Mesendoderm (in vitro differentiated cells): ENCODE data around the gene CLSTN1.
A peak's percentile ranks its signal among the peaks of the same experiment; 100 is the strongest.

ENCODE experiments used
- DNase-seq: peaks from one replicate; pipeline ENCODE4 v3.0.0; 2013
- H2AK5ac ChIP-seq: 2 replicates; pipeline ENCODE4 v1.6.1; 2013; ENCODE audit warnings: low read length, inconsistent platforms
- H2BK120ac ChIP-seq: 2 replicates; pipeline ENCODE4 v1.6.1; 2013; ENCODE audit warnings: low read depth, mild to moderate bottlenecking, low read length, moderate library complexity, mixed read lengths
- H2BK15ac ChIP-seq: replicated peaks from 2 replicates; pipeline ENCODE4 v1.6.1; 2013; ENCODE audit warnings: low read depth, mild to moderate bottlenecking, moderate library complexity
- H2BK5ac ChIP-seq: 2 replicates; pipeline ENCODE4 v1.6.1; 2013; ENCODE audit warnings: low read length, inconsistent platforms
- H3K18ac ChIP-seq: 2 replicates; pipeline ENCODE4 v1.6.1; 2013; ENCODE audit warnings: mild to moderate bottlenecking, low read length, mixed read lengths
- H3K23ac ChIP-seq: one replicate; pipeline ENCODE4 v1.6.1; 2013; ENCODE audit warnings: low read length
- H3K27ac ChIP-seq: 2 replicates; pipeline ENCODE4 v1.5.1; 2013; ENCODE audit warnings: low read depth, mild to moderate bottlenecking, inconsistent platforms, low read length, moderate library complexity
- H3K27me3 ChIP-seq: 2 replicates; pipeline ENCODE4 v1.6.1; 2013; ENCODE audit warnings: low read length, control low read depth, mild to moderate bottlenecking, inconsistent platforms; ENCODE audit not compliant: insufficient read depth, poor library complexity
- H3K36me3 ChIP-seq: 2 replicates; pipeline ENCODE4 v1.6.1; 2013; ENCODE audit warnings: low read length, inconsistent platforms; ENCODE audit not compliant: control insufficient read depth, insufficient read depth
- H3K4ac ChIP-seq: one replicate; pipeline ENCODE4 v1.6.1; 2013; ENCODE audit warnings: low read depth, mild to moderate bottlenecking, low read length, moderate library complexity
- H3K4me1 ChIP-seq: 2 replicates; pipeline ENCODE4 v1.6.1; 2013; ENCODE audit warnings: low read depth, low read length, inconsistent platforms; ENCODE audit not compliant: control insufficient read depth
- H3K4me2 ChIP-seq: 2 replicates; pipeline ENCODE4 v1.6.1; 2013; ENCODE audit warnings: low read length
- H3K4me3 ChIP-seq: 2 replicates; pipeline ENCODE4 v1.5.1; 2013; ENCODE audit warnings: mild to moderate bottlenecking, low read length
- H3K56ac ChIP-seq: one replicate; pipeline ENCODE4 v1.6.1; 2013; ENCODE audit warnings: low read length
- H3K79me1 ChIP-seq: 2 replicates; pipeline ENCODE4 v1.6.1; 2013; ENCODE audit warnings: low read length, inconsistent platforms
- H3K79me2 ChIP-seq: 2 replicates; pipeline ENCODE4 v1.6.1; 2013; ENCODE audit warnings: mild to moderate bottlenecking, low read length; ENCODE audit not compliant: control insufficient read depth, insufficient read depth
- H3K9ac ChIP-seq: 2 replicates; pipeline ENCODE4 v1.6.1; 2013; ENCODE audit warnings: low read length, inconsistent platforms
- H4K5ac ChIP-seq: one replicate; pipeline ENCODE4 v1.6.1; 2013; ENCODE audit warnings: low read length
- H4K8ac ChIP-seq: one replicate; pipeline ENCODE4 v1.6.1; 2013; ENCODE audit warnings: low read depth, mild to moderate bottlenecking, control low read depth, low read length, moderate library complexity
- WGBS: extraction: QIAGEN DNeasy Blood & Tissue Kit; methylation state at CpG from one replicate; pipeline ENCODE4 v1.1.7; 2013; ENCODE audit warnings: low lambda C conversion rate, missing lambda C conversion rate; ENCODE audit not compliant: insufficient coverage; ENCODE audit errors: extremely low coverage; 5-methylcytosine and 5-hydroxymethylcytosine counted together

The CLSTN1 gene

GRCh38 chr1:9827558-9828185 is 3.9 kb upstream of the CLSTN1 start:
- Histone ChIP-seq H3K79me2 (peaks cover 6% of the 10 kb centered on the region), H3K4me3 (no peak overlapping the region), H3K4me2 (no peak overlapping the region), H3K23ac (no peak overlapping the region), H3K79me1 (peaks cover 2% of the 10 kb centered on the region), H2BK120ac (no peak overlapping the region), H2AK5ac (no peak overlapping the region), H4K5ac (no peak overlapping the region), H2BK15ac (no peak overlapping the region), H3K36me3 (no peaks in the 10 kb centered on the region), H3K4me1 (peaks cover 6% of the 10 kb centered on the region), H3K27ac (no peak overlapping the region), H2BK5ac (no peak overlapping the region), H3K56ac (no peak overlapping the region), H3K27me3 (no peaks in the 10 kb centered on the region), H4K8ac (no peak overlapping the region), H3K4ac (no peak overlapping the region), H3K9ac (no peak overlapping the region), H3K18ac (no peak overlapping the region)
- WGBS = no CpG with 5 or more reads among the region's 24 CpGs
- DNase-seq = peak; percentile 34

GRCh38 chr1:9826616-9827015 is 2.9 kb upstream of the CLSTN1 start:
- H3K56ac ChIP-seq = no peak overlapping the region
- H3K4me1 ChIP-seq = peaks cover 6% of the 10 kb centered on the region
- no peak overlapping the region for H2AK5ac ChIP-seq
- H3K79me2 ChIP-seq = peaks cover 10% of the 10 kb centered on the region
- no peak overlapping the region for H4K5ac ChIP-seq
- no peak overlapping the region for H3K4me2 ChIP-seq
- H3K4ac ChIP-seq = no peak overlapping the region
- H3K9ac ChIP-seq = no peak overlapping the region
- no peak overlapping the region for H4K8ac ChIP-seq
- DNase-seq = no peak
- H3K27ac ChIP-seq = no peak overlapping the region
- H3K79me1 ChIP-seq = peaks cover 2% of the 10 kb centered on the region
- H3K18ac ChIP-seq = no peak overlapping the region
- H3K23ac ChIP-seq = peak overlapping the region; percentile 24
- no peak overlapping the region for H3K4me3 ChIP-seq
- H2BK120ac ChIP-seq = no peak overlapping the region
- no CpG with 5 or more reads among the region's 3 CpGs for WGBS
- no peaks in the 10 kb centered on the region for H3K36me3 ChIP-seq
- H3K27me3 ChIP-seq = no peaks in the 10 kb centered on the region
- H2BK5ac ChIP-seq = no peak overlapping the region
- no peak overlapping the region for H2BK15ac ChIP-seq

GRCh38 chr1:9826087-9826486 is 2.3 kb upstream of the CLSTN1 start:
- H3K4me1 ChIP-seq = peaks cover 6% of the 10 kb centered on the region
- H3K79me2 ChIP-seq = peaks cover 11% of the 10 kb centered on the region
- no peaks in the 10 kb centered on the region for H3K27me3 ChIP-seq
- no peak overlapping the region for H2BK120ac ChIP-seq
- no peak overlapping the region for H3K9ac ChIP-seq
- no peak overlapping the region for H3K4ac ChIP-seq
- no peak overlapping the region for H3K56ac ChIP-seq
- no peak overlapping the region for H4K8ac ChIP-seq
- no peak overlapping the region for H3K4me3 ChIP-seq
- H3K79me1 ChIP-seq = peaks cover 2% of the 10 kb centered on the region
- DNase-seq = no peak
- H3K18ac ChIP-seq = no peak overlapping the region
- no peak overlapping the region for H4K5ac ChIP-seq
- H2BK5ac ChIP-seq = no peak overlapping the region
- H3K23ac ChIP-seq = no peak overlapping the region
- no peak overlapping the region for H2AK5ac ChIP-seq
- WGBS = no CpG with 5 or more reads among the region's 3 CpGs
- H3K4me2 ChIP-seq = no peak overlapping the region
- H2BK15ac ChIP-seq = no peak overlapping the region
- H3K36me3 ChIP-seq = no peaks in the 10 kb centered on the region
- peak overlapping the region; percentile 14 for H3K27ac ChIP-seq

GRCh38 chr1:9825093-9826074 is 1.6 kb upstream of the CLSTN1 start:
- Histone ChIP-seq H3K9ac (no peak overlapping the region), H2BK15ac (no peak overlapping the region), H3K79me2 (peaks cover 17% of the 10 kb centered on the region), H2BK120ac (no peak overlapping the region), H3K27ac (peak overlapping the region; percentile 14), H2AK5ac (no peak overlapping the region), H3K18ac (no peak overlapping the region), H3K4me2 (no peak overlapping the region), H3K36me3 (no peaks in the 10 kb centered on the region), H3K4ac (no peak overlapping the region), H3K4me1 (peaks cover 6% of the 10 kb centered on the region), H3K27me3 (no peaks in the 10 kb centered on the region), H3K23ac (peak overlapping the region; percentile 48), H4K5ac (no peak overlapping the region), H4K8ac (no peak overlapping the region), H3K56ac (peak overlapping the region; percentile 67), H2BK5ac (no peak overlapping the region), H3K4me3 (no peak overlapping the region), H3K79me1 (peaks cover 2% of the 10 kb centered on the region)
- peak; percentile 97 for DNase-seq
- no CpG with 5 or more reads among the region's 17 CpGs for WGBS

GRCh38 chr1:9824702-9825089 is 931 bp upstream of the CLSTN1 start:
- H3K4me2 ChIP-seq = peak overlapping the region; percentile 89
- no peaks in the 10 kb centered on the region for H3K27me3 ChIP-seq
- peak overlapping the region; percentile 48 for H3K23ac ChIP-seq
- H3K36me3 ChIP-seq = no peaks in the 10 kb centered on the region
- H4K8ac ChIP-seq = no peak overlapping the region
- H3K79me2 ChIP-seq = peaks cover 23% of the 10 kb centered on the region
- H3K4ac ChIP-seq = no peak overlapping the region
- no peak overlapping the region for H3K9ac ChIP-seq
- H2AK5ac ChIP-seq = no peak overlapping the region
- H3K18ac ChIP-seq = no peak overlapping the region
- H3K4me1 ChIP-seq = peaks cover 6% of the 10 kb centered on the region
- no peak overlapping the region for H2BK5ac ChIP-seq
- no CpG with 5 or more reads among the region's 12 CpGs for WGBS
- peak overlapping the region; percentile 23 for H3K27ac ChIP-seq
- H3K56ac ChIP-seq = peak overlapping the region; percentile 85
- H4K5ac ChIP-seq = no peak overlapping the region
- H2BK15ac ChIP-seq = no peak overlapping the region
- no peak overlapping the region for H2BK120ac ChIP-seq
- no peak overlapping the region for H3K4me3 ChIP-seq
- no peak for DNase-seq
- H3K79me1 ChIP-seq = peaks cover 2% of the 10 kb centered on the region
